Subcutaneous adipose tissue (tissue), 4 donors: ENCODE data around the gene TNNI3. TPM values are rescaled to one million over a fixed set of nuclear protein-coding genes. Genes with fewer than 3 reads are reported as not detected.

Source experiments
- total RNA-seq, 4 donors: library from RNA; depleted of rRNA; stranded (reverse); fragments of >200 nt; gene quantifications; one replicate each; pipeline ENCODE4 v1.1.0, GENCODE V29; 2016
- TF ChIP-seq, protein P1 (sequence below): fragments of 450-650 bp; IDR thresholded peaks from one replicate; pipeline ENCODE4 v1.5.1; 2016; ENCODE audit warnings: low read depth, mild to moderate bottlenecking, control low read depth, antibody characterized with exemption, moderate library complexity

TNNI3 gene
- total RNA-seq, 4 donors from 2014 or later, result not detected

DNA sequence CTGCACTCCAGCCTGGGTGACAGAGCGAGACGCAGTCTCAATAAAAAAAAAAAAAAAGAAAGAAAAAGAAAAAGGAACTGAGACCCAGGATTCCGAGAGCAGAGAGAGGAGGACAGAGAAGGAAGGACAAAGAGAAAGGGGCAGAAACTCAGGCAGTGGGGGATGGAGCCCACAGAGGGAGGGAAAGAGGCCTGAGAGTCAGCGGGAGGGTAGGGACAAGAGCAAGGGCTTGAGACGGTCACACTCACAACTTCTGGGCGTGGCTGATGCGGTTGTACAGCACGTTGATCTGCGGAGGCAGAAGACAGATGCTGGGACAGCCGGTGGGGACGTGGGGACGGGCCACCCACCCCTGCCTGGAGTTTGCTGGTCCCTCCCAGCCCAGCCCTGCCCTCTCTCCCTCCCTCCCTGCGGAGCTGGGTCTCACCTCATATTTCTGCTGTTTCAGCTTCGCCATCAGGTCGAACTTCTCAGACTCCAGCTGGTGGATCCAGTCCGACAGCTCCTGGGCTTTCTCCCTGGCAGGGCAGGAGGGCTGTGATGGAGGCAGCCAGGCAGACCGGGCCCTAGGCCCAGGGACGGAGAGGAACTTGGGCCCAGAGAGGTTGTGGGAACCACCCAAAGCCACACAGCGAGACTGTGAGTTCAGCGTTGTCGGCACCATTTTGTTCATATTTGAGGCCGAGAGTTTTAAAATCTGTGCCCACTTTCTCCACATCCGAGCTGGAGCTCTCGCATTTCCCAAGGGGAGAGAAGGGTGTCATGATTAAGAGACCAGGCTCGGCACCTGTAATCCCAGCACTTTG lies 23.7 kb downstream of the TNNI3 start:
- TF ChIP-seq, protein P1, sequence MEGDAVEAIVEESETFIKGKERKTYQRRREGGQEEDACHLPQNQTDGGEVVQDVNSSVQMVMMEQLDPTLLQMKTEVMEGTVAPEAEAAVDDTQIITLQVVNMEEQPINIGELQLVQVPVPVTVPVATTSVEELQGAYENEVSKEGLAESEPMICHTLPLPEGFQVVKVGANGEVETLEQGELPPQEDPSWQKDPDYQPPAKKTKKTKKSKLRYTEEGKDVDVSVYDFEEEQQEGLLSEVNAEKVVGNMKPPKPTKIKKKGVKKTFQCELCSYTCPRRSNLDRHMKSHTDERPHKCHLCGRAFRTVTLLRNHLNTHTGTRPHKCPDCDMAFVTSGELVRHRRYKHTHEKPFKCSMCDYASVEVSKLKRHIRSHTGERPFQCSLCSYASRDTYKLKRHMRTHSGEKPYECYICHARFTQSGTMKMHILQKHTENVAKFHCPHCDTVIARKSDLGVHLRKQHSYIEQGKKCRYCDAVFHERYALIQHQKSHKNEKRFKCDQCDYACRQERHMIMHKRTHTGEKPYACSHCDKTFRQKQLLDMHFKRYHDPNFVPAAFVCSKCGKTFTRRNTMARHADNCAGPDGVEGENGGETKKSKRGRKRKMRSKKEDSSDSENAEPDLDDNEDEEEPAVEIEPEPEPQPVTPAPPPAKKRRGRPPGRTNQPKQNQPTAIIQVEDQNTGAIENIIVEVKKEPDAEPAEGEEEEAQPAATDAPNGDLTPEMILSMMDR, result no peak

DNA sequence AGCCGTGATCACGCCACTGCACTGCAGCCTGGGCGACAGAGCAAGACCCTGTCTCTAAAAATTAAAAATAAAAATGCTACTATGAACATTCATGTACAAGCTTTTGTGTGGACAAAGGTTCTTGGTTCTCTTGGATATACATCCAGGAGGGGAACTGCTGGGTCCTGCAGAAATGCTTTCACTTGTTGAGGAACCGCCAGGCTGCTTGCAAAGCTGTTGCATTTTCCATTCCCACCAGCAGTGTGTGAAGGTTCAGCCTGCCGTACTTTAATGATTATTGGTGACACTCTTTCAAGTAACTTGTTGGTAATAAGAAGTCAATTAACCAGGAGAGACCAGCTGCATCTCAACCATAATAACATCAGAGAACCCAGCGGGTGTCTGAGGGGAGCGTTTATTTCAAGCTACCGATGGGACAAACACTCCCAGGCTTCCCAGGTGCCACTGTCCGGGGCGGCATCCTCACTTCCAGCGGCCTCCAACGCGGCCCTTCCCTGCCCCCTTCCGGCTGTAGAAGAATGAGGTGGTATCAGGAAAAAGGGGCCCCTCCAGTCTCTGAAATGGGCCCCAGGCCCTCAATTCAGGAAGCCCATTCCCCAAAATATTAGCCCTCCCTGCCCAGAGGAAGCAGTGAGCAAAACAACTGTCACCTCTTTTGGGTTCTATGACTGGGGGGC lies 24.9 kb downstream of the TNNI3 start:
- TF ChIP-seq, protein P1, result no peak

- TF ChIP-seq, protein P1, result no peak
Observed at GRCh38 chr19:55131421-55131820, 26.1 kb downstream of the TNNI3 start.

GRCh38 chr19:55119053-55119452 lies 38.5 kb downstream of the TNNI3 start:
- TF ChIP-seq, protein P1, result no peak

DNA sequence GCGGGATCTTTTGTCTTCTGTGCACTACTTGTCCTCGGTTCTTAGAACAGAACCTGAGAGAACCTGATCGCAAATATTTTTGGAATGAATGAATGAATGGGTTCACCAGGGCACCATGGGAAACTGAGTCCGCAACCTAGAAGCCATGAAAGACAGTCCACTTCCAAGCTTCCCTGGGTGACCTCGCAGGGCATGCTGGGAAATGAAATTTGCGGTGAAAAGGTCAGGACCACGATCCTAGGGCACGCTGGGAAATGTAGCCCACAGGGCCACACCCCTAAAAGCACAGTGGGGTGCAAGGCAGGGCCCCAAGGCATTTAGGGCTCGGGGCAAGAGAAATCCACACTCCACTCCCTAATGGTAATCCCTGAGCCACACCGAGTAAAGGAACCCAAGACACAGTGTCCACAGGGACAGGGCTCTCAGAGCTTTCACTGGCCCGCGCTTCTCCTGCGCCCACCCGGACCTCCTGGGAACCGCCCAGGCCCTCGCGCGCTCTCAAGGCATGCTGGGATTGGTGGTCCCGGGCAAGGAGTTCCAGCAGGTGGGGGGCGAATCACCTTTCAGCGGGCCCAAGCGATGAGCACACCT lies 39.0 kb downstream of the TNNI3 start:
- TF ChIP-seq, protein P1, result no peak

GRCh38 chr19:55117663-55118391 lies 39.7 kb downstream of the TNNI3 start:
- TF ChIP-seq, protein P1, result no peak
